ENCODE measurements around the gene PGLYRP4.

Gene PGLYRP4

DNA sequence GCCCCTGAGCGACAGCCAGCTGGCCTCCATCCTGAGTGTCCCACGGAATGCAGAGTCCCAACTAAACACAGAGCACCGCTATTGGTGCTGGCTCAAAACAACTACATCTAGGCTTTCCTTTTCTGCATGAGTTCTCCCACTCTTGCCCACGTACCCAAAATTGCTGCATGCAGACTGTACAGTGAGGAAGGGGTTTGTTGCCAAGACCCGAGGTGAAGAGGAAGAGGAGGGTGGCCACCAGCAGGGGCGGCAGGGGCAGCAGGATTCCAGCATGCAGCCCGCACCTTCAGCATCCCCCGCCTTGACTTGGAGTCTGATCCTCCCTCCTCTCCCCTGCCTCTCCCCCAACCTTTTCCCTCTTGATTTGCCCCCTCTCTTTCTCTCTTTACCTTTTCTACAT, 17.1 kb upstream of the PGLYRP4 start:
- Mint-ChIP-seq H3K4me3 (no peak overlapping the region), H3K27me3 (peaks cover 29% of the 10 kb centered on the region), H3K36me3 (no peaks in the 10 kb centered on the region), H3K4me1 (no peaks in the 10 kb centered on the region), H3K9me3 (no peaks in the 10 kb centered on the region), H3K27ac (no peak overlapping the region)
- ATAC-seq (ENCODE audit: low read depth) (no peak), DNase-seq (ENCODE audit: low spot score in 2 of 2) (no peak)

DNA sequence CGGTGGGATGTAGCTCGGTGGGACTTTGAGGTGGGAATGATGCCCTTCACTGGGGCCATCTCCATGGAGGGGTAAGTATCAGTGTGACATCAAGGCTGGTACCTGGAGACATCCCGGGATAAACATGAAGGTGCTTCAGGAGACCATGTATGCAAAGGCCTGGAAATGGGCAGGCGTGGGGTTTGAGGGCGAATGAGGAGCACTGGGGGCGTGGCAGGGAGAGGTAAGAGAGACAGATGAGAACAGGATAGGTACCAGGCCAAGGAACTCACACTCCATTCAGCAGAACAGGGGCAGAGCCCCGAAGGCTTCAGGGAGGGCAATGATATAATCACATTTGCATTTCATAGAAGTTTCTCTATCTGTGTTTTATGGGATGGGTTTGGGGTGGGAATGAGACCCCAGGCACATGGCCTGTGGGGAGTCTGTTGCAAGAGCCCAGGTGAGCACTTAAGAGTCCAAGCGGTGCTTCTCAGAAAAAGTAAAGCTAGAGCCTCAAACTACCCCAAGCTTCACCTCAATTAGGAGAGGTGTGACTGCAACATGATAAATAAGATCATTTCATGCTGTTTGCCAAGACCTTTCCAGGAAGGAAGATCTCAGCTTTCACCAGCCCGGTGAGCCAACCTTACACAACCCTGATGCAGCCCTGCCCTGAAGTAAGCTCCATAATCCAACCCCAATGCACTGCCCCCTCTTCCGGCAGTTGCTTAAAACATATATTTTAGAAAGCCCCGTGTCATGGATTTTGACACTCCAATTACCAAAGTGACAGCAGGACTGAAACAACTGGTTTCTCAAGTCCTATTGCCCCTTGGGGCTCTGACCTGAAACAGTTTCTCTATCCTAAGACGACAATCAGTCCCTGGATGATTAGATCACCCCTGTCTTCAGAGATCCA, 16.4 kb upstream of the PGLYRP4 start:
- Mint-ChIP-seq H3K27me3 (peaks cover 27% of the 10 kb centered on the region), H3K27ac (no peak overlapping the region), H3K36me3 (no peaks in the 10 kb centered on the region), H3K9me3 (no peaks in the 10 kb centered on the region), H3K4me3 (no peak overlapping the region), H3K4me1 (no peaks in the 10 kb centered on the region)
- DNase-seq (ENCODE audit: low spot score in 2 of 2) (no peak), ATAC-seq (ENCODE audit: low read depth) (no peak)

DNA sequence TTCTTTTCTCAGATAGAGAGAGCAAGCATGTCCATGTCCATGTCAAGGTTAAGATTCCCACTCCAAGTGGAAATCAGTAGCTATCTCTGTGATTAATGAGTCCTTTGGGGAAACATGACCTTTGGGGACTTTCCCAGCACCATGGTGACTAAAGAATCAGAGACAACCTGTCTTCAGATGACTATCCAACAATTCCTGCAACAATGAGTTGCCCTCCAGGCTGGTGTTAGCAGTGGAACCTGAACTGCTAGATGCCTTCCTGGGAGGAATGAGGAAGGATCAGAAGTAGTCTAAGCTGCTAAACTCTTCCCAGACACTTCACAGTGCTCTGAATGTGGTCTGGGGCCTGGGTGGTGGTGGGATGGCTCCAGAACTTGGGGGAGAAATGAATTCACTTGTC, 15.5 kb upstream of the PGLYRP4 start:
- Mint-ChIP-seq H3K27ac (no peak overlapping the region), H3K27me3 (peaks cover 24% of the 10 kb centered on the region), H3K4me1 (no peaks in the 10 kb centered on the region), H3K9me3 (no peaks in the 10 kb centered on the region), H3K36me3 (no peaks in the 10 kb centered on the region), H3K4me3 (no peak overlapping the region)
- DNase-seq (ENCODE audit: low spot score in 2 of 2) (no peak), ATAC-seq (ENCODE audit: low read depth) (no peak)

DNA sequence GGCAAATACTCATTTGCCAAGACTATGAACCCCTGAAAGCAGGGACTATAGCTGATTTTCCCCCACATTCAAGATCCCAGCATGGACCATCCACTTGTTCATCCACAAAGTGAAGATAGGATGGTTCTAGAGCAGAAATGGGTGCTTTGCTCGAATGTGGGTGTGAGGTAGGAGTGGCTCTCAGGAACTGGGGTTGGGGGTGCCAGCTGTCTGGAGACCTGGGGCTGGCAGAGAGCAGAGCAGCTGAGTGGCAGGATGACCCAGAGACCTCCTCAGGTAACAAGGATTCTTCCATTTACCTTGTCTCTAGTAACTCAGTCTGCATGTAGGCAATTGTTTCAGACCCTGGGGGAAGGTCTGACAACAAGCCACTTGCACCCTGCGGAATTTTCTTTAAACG, 15.0 kb upstream of the PGLYRP4 start:
- Mint-ChIP-seq H3K36me3 (no peaks in the 10 kb centered on the region), H3K27ac (no peak overlapping the region), H3K27me3 (peaks cover 23% of the 10 kb centered on the region), H3K9me3 (no peaks in the 10 kb centered on the region), H3K4me1 (no peaks in the 10 kb centered on the region), H3K4me3 (no peak overlapping the region)
- ATAC-seq (ENCODE audit: low read depth) (no peak), DNase-seq (ENCODE audit: low spot score in 2 of 2) (no peak)

DNA sequence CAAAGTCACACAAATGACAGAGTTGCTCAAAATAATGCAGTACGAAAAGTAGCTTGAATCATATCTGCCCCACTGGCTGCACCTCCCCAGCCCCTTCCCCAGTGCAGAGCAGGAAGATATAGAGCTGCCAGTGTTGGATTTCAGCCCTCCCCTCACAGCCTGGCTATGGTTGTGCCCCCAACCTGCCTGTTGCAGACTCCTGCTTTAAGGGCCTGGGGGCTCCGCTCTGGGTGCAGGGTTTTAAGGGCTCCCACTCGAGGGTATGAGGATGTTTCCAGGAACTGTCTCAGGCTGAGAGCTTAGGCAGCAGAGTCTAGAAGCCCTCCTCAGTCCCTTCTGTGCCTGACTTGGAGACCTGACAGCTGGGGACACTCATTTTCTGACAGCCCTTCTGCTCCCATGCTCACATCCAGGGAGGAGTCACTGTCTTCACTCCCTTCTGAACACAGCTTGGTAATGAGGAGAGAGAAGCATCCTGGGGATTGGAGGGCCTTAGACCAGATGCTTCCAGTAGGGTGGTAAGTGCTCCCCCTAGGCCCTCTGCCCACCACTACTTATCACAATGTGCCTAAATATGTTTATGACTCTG, 13.6 kb upstream of the PGLYRP4 start:
- H3K27ac Mint-ChIP-seq, result no peak overlapping the region
- no peak for ATAC-seq (ENCODE audit: low read depth)
- H3K4me1 Mint-ChIP-seq, result peaks cover 10% of the 10 kb centered on the region
- no peak overlapping the region for H3K4me3 Mint-ChIP-seq
- H3K36me3 Mint-ChIP-seq, result no peaks in the 10 kb centered on the region
- no peak for DNase-seq (ENCODE audit: low spot score in 2 of 2)
- H3K27me3 Mint-ChIP-seq, result peaks cover 30% of the 10 kb centered on the region
- no peaks in the 10 kb centered on the region for H3K9me3 Mint-ChIP-seq

DNA sequence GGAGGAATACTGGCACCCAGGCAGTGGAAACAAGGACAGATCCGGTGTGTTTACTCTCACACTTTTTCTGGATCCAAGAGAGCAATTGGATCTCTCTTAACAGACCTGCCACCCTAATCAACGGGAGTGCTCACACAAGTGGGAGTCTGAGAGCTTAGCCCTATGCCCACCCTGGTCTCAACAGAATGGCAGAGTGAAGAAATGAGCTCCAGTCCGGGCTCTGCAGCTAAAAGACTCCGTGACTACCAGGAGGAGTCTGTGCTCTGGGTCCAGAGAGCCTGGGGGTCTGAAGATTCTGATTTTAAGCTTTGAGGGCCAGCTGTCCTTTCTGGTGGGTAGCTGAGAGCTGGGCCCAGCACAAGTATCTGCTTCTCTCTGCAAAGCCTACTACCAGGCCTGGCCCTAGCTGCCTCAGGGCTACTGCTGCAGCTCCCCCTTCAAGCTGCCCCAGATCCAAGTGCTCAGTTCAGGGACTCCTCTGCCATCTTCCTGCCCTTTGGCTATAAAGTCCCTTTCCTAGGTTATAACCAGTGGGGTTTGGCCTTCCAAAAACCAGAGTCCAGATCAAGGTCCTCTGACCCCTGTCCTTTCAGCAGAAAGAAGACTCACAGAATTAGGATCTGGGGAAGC, 13.0 kb upstream of the PGLYRP4 start:
- H3K4me1 Mint-ChIP-seq, result peaks cover 12% of the 10 kb centered on the region
- ATAC-seq (ENCODE audit: low read depth) (no peak), DNase-seq (ENCODE audit: low spot score in 2 of 2) (no peak)
- H3K9me3 Mint-ChIP-seq, result no peaks in the 10 kb centered on the region
- no peak overlapping the region for H3K27ac Mint-ChIP-seq
- no peaks in the 10 kb centered on the region for H3K36me3 Mint-ChIP-seq
- no peak overlapping the region for H3K4me3 Mint-ChIP-seq
- H3K27me3 Mint-ChIP-seq, result peaks cover 30% of the 10 kb centered on the region

DNA sequence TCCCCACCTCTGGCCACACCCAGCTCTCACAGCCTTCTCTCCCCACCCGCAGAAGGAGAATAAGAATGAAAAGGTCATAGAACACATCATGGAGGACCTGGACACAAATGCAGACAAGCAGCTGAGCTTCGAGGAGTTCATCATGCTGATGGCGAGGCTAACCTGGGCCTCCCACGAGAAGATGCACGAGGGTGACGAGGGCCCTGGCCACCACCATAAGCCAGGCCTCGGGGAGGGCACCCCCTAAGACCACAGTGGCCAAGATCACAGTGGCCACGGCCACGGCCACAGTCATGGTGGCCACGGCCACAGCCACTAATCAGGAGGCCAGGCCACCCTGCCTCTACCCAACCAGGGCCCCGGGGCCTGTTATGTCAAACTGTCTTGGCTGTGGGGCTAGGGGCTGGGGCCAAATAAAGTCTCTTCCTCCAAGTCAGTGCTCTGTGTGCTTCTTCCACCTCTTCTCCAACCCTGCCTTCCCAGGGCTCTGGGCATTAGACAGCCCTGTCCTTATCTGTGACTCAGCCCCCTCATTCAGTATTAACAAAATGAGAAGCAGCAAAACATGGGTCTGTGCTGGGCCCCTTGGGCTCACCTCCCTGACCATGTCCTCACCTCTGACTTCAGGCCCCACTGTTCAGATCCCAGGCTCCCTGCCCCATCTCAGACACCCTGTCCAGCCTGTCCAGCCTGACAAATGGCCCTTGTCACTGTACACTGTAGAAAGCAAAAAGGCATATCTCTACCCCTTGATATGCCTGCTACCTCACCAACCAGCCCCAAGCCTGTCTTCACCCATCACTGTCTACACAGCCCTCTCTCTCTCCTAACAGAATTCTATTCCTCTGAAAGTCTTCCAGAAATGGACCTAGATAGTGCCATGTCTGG, 12.2 kb upstream of the PGLYRP4 start:
- no peak overlapping the region for H3K27ac Mint-ChIP-seq
- no peaks in the 10 kb centered on the region for H3K9me3 Mint-ChIP-seq
- no peak for ATAC-seq (ENCODE audit: low read depth)
- H3K4me3 Mint-ChIP-seq, result no peak overlapping the region
- H3K27me3 Mint-ChIP-seq, result peaks cover 25% of the 10 kb centered on the region
- no peak for DNase-seq (ENCODE audit: low spot score in 2 of 2)
- H3K4me1 Mint-ChIP-seq, result peaks cover 12% of the 10 kb centered on the region
- H3K36me3 Mint-ChIP-seq, result no peaks in the 10 kb centered on the region

DNA sequence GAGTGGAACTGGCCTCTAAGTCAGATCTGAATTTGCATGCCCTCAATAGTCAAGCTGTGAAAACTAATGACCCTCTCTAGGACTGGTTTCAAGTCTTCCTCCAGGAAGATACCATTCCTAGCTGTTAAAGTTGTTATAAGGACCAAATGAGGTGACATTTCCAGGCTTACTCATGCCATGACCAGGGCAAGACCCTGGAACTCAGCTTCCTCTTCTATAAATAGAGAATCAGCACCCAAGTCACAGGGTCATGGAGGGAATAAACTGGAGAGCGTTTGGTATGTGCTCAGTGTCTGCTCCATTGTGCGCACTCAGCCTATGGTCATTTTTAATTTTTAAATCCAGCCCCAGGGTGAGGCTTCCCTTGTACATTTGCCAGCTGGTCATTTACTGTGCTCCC, 11.5 kb upstream of the PGLYRP4 start:
- Mint-ChIP-seq H3K27ac (no peak overlapping the region), H3K9me3 (no peaks in the 10 kb centered on the region), H3K36me3 (no peaks in the 10 kb centered on the region), H3K4me3 (no peak overlapping the region), H3K4me1 (peaks cover 12% of the 10 kb centered on the region), H3K27me3 (peaks cover 25% of the 10 kb centered on the region)
- ATAC-seq (ENCODE audit: low read depth) (no peak), DNase-seq (ENCODE audit: low spot score in 2 of 2) (no peak)

DNA sequence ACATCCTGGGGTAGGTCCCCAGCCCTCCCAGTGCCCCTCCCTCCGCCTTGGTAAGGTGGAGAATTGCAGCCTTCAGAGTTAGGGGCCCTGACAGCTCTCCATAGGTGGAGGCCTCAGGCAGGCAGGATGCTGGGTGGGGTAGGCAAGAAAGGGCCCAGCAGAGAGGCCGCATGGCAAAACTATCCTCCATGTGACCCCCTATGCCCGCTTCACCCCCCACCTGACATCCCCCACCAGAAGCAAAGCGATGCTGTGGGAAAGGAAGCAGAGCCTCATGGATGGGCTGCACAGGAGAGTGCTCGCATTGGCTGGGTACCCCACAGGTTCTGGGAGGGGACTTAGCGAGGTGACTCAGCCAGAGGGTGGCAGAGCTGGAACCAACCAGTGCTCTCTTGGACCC, 10.6 kb upstream of the PGLYRP4 start:
- Mint-ChIP-seq H3K36me3 (no peaks in the 10 kb centered on the region), H3K4me3 (no peak overlapping the region), H3K27me3 (peaks cover 23% of the 10 kb centered on the region), H3K27ac (no peak overlapping the region), H3K9me3 (no peaks in the 10 kb centered on the region), H3K4me1 (peaks cover 12% of the 10 kb centered on the region)
- ATAC-seq (ENCODE audit: low read depth), result no peak
- DNase-seq (ENCODE audit: low spot score in 2 of 2), result no peak

DNA sequence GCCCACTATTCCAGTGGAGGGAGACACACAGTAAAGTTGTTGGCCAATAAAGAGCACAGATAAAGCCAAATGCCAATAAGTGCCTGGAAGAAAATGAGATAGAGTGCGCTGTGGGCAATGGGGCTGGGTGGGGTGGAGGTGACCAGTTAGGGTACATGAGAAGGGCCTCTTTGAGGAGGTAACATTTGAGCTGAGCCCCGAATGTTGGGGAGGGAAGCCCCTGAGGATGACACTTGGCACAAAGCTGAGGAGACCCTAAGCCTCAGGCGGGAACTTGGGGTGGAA, 10.0 kb upstream of the PGLYRP4 start:
- H3K27ac Mint-ChIP-seq, result no peak overlapping the region

DNA sequence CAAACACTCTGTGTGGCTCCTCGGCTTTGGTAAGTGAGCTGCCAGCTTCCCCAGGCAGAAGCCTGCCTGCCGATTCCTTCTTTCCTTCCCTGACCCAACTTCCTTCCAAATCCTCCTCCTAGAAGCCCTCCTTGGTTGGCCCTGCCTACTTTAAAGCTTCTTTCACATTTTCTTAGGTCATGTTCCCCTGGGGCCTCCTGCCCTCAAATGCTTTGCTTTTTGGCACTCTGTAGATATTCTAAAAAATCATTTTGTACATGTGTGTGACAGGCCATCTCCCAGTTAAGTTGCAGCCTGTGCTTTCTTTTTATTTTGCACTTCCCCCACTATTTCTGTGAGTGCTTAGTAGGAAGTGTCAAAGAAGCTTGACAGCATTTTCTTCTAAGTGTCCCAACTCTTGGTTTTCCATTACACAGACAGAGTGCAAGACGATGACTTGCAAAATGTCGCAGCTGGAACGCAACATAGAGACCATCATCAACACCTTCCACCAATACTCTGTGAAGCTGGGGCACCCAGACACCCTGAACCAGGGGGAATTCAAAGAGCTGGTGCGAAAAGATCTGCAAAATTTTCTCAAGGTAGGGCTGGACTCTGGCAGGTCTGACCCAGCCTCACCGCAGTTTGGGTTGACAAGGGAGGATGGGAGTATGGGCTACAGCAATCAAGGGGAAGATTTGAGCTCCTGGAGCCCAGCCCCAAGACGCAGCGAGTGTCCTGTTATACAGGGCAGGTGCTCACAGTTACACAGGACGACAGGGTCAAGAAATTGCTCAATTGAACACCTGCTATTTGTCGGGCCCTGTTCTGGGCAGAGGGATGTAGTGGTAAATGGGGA, 9.4 kb upstream of the PGLYRP4 start, which contains the start of gene S100A9:
Gene S100A9, plus strand, starts transcription at position 2 of the 838 bp plus-strand sequence. Its CDS starts 430 bp downstream, at position 432.
- Mint-ChIP-seq H3K27me3 (peaks cover 22% of the 10 kb centered on the region), H3K36me3 (no peaks in the 10 kb centered on the region), H3K27ac (no peak within 1 kb of the TSS), H3K9me3 (no peaks in the 10 kb centered on the region), H3K4me3 (peak within 1 kb of the TSS; percentile 41), H3K4me1 (peaks cover 12% of the 10 kb centered on the region)
- ATAC-seq (ENCODE audit: low read depth), result no peak
- no peak for DNase-seq (ENCODE audit: low spot score in 2 of 2)

More for the DNA sequence above, 10.0 kb upstream of the PGLYRP4 start:
- no peak for ATAC-seq (ENCODE audit: low read depth)
- no peak for DNase-seq (ENCODE audit: low spot score in 2 of 2)
- Mint-ChIP-seq H3K4me1 (peaks cover 12% of the 10 kb centered on the region), H3K4me3 (no peak overlapping the region), H3K9me3 (no peaks in the 10 kb centered on the region), H3K36me3 (no peaks in the 10 kb centered on the region), H3K27me3 (peaks cover 23% of the 10 kb centered on the region)

DNA sequence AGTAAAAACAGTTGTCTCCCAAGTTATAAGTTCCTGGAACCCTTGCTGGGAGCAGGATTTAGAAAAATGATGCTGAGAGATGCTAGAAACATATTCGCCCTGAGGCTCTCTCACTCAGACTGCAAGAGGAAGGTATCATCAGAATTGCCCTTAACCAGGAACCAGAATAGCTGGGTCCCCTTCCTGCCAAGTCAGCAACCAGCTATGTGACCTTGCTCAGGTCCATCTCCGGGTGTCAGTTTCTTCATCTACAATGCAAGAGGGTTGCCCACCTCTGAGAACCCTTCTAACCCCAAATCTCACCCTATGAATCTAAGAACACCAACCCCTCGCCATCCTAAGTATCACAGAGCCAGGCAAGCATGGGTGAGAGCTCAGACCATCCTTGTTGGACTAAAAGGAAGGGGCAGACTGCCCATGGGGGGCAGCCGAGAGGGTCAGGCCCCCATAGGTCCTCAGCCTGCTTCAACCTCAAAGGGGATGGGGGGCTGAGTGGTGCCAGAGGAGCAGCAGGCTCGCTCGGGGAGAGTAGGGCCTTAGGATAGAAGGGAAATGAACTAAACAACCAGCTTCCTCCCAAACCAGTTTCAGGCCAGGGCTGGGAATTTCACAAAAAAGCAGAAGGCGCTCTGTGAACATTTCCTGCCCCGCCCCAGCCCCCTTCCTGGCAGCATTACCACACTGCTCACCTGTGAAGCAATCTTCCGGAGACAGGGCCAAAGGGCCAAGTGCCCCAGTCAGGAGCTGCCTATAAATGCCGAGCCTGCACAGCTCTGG, 8.6 kb upstream of the PGLYRP4 start:
- Mint-ChIP-seq H3K36me3 (no peaks in the 10 kb centered on the region), H3K9me3 (no peaks in the 10 kb centered on the region), H3K4me1 (peaks cover 14% of the 10 kb centered on the region), H3K27me3 (peaks cover 22% of the 10 kb centered on the region), H3K4me3 (no peak overlapping the region), H3K27ac (no peak overlapping the region)
- DNase-seq (ENCODE audit: low spot score in 2 of 2) (no peak), ATAC-seq (ENCODE audit: low read depth) (peak; percentile 52)
